Measurements from ENCODE around the gene OR4E1. TPM values are rescaled to one million over a fixed set of nuclear protein-coding genes. Genes with fewer than 3 reads are reported as not detected.
A peak's percentile ranks its signal among the peaks of the same experiment; 100 is the strongest.

Gene OR4E1
- total RNA-seq, 1 donor from 2014 or later, result not detected

GRCh38 chr14:21694425-21694824, 20.8 kb upstream of the OR4E1 start:
- FAIRE-seq, result no peak
- no peaks in the 10 kb centered on the region for H3K36me3 ChIP-seq (ENCODE audit: control insufficient read depth, insufficient read depth, low read length)
- no peak for TF ChIP-seq CTCF (IDR thresholded peaks at IDR 0.05; ENCODE audit: insufficient read depth, low read length, severe bottlenecking)
- DNase-seq (ENCODE audit: low read depth), result no peak
- no peak overlapping the region for H3K4me3 ChIP-seq (ENCODE audit: low read depth, low read length)
- no peaks in the 10 kb centered on the region for H3K27me3 ChIP-seq (ENCODE audit: control insufficient read depth, insufficient read depth, low read length)

- Histone ChIP-seq H3K4me3 (ENCODE audit: low read depth, low read length) (no peak overlapping the region), H3K27me3 (ENCODE audit: control insufficient read depth, insufficient read depth, low read length) (no peaks in the 10 kb centered on the region), H3K36me3 (ENCODE audit: control insufficient read depth, insufficient read depth, low read length) (no peaks in the 10 kb centered on the region)
- FAIRE-seq, result no peak
- TF ChIP-seq CTCF (IDR thresholded peaks at IDR 0.05; ENCODE audit: insufficient read depth, low read length, severe bottlenecking), result no peak
- DNase-seq (ENCODE audit: low read depth), result peak; percentile 19
Observed at GRCh38 chr14:21686468-21686867, 12.8 kb upstream of the OR4E1 start.

GRCh38 chr14:21680072-21680471, 6.5 kb upstream of the OR4E1 start:
- no peaks in the 10 kb centered on the region for H3K36me3 ChIP-seq (ENCODE audit: control insufficient read depth, insufficient read depth, low read length)
- DNase-seq (ENCODE audit: low read depth), result peak; percentile 67
- no peaks in the 10 kb centered on the region for H3K27me3 ChIP-seq (ENCODE audit: control insufficient read depth, insufficient read depth, low read length)
- no peak overlapping the region for H3K4me3 ChIP-seq (ENCODE audit: low read depth, low read length)
- TF ChIP-seq CTCF (IDR thresholded peaks at IDR 0.05; ENCODE audit: insufficient read depth, low read length, severe bottlenecking), result no peak
- FAIRE-seq, result no peak

- DNase-seq (ENCODE audit: low read depth) (no peak), FAIRE-seq (no peak)
- Histone ChIP-seq H3K4me3 (ENCODE audit: low read depth, low read length) (no peak overlapping the region), H3K36me3 (ENCODE audit: control insufficient read depth, insufficient read depth, low read length) (no peaks in the 10 kb centered on the region), H3K27me3 (ENCODE audit: control insufficient read depth, insufficient read depth, low read length) (no peaks in the 10 kb centered on the region)
- TF ChIP-seq CTCF (IDR thresholded peaks at IDR 0.05; ENCODE audit: insufficient read depth, low read length, severe bottlenecking), result no peak
Observed at GRCh38 chr14:21675566-21675965, 1.9 kb upstream of the OR4E1 start.

GRCh38 chr14:21672116-21672515, 1.5 kb downstream of the OR4E1 start:
- Histone ChIP-seq H3K4me3 (ENCODE audit: low read depth, low read length) (no peak overlapping the region), H3K36me3 (ENCODE audit: control insufficient read depth, insufficient read depth, low read length) (no peaks in the 10 kb centered on the region), H3K27me3 (ENCODE audit: control insufficient read depth, insufficient read depth, low read length) (no peaks in the 10 kb centered on the region)
- FAIRE-seq (no peak), DNase-seq (ENCODE audit: low read depth) (no peak)
- no peak for TF ChIP-seq CTCF (IDR thresholded peaks at IDR 0.05; ENCODE audit: insufficient read depth, low read length, severe bottlenecking)

GRCh38 chr14:21671371-21671770, 2.2 kb downstream of the OR4E1 start:
- FAIRE-seq, result no peak
- no peaks in the 10 kb centered on the region for H3K27me3 ChIP-seq (ENCODE audit: control insufficient read depth, insufficient read depth, low read length)
- TF ChIP-seq CTCF (IDR thresholded peaks at IDR 0.05; ENCODE audit: insufficient read depth, low read length, severe bottlenecking), result no peak
- no peak overlapping the region for H3K4me3 ChIP-seq (ENCODE audit: low read depth, low read length)
- no peaks in the 10 kb centered on the region for H3K36me3 ChIP-seq (ENCODE audit: control insufficient read depth, insufficient read depth, low read length)
- DNase-seq (ENCODE audit: low read depth), result no peak

Measured in bronchial epithelial cell (primary cell).